HEK293 (cell line): ENCODE data around the gene TOP3B.

Source experiments
- CTCF ChIA-PET: fragments of 350-600 bp; formaldehyde crosslinking; extraction: SDS; loops from one replicate; lab custom pipeline; 2021; ENCODE audit warnings: antibody characterized with exemption; lab: Yijun Ruan, JAX
- POLR2A ChIA-PET: fragments of 300-600 bp; formaldehyde crosslinking; extraction: SDS; loops from one replicate; lab custom pipeline; 2020; ENCODE audit warnings: antibody characterized with exemption, inconsistent platforms; lab: Yijun Ruan, JAX
- H3K27ac ChIP-seq: fragments of 200-500 bp; sonication (Bioruptor generic); 2 replicates; pipeline ENCODE4 v1.5.1; 2014; ENCODE audit warnings: low read depth, low read length, control low read depth, inconsistent platforms; ENCODE audit errors: extremely low read depth
- H3K36me3 ChIP-seq, 2 experiments: fragments of 200-500 bp in 1 of 2; sonication (Bioruptor generic) in 1 of 2; 1 replicate in 1 of 2; 2 replicates in 1 of 2; pipeline ENCODE4 v1.5.1; 2014 to 2017; ENCODE audit warnings: inconsistent platforms in 2 of 2, low read length in 2 of 2; ENCODE audit not compliant: control insufficient read depth in 2 of 2, insufficient read depth in 1 of 2
- H3K4me1 ChIP-seq: fragments of 200-500 bp; sonication (Bioruptor generic); 2 replicates; pipeline ENCODE4 v1.5.1; 2014; ENCODE audit warnings: mild to moderate bottlenecking, low read length, inconsistent platforms; ENCODE audit not compliant: control insufficient read depth, insufficient read depth
- H3K4me3 ChIP-seq: 2 replicates; pipeline ENCODE4 v1.5.1; 2011; ENCODE audit warnings: low read depth, mild to moderate bottlenecking, control low read depth, low read length, moderate library complexity
- H3K9me3 ChIP-seq: fragments of 200-500 bp; sonication (Bioruptor generic); 2 replicates; pipeline ENCODE4 v1.5.1; 2014; ENCODE audit warnings: low read depth, low read length, inconsistent platforms; ENCODE audit not compliant: control insufficient read depth, insufficient read depth
- GLI4 ChIP-seq: fragments of 450-650 bp; formaldehyde crosslinking; IDR thresholded peaks from 2 replicates; pipeline ENCODE4 v1.5.1; 2016; ENCODE audit warnings: missing biosample characterization, missing genetic modification characterization
- HIC1 ChIP-seq: fragments of 450-650 bp; formaldehyde crosslinking; IDR thresholded peaks from 2 replicates; pipeline ENCODE4 v1.5.1; 2016; ENCODE audit warnings: missing biosample characterization, missing genetic modification characterization
- PBX3 ChIP-seq: sonication (generic); formaldehyde crosslinking; IDR thresholded peaks from 2 replicates; pipeline ENCODE4 v1.8.1; 2022; ENCODE audit warnings: mild to moderate bottlenecking, moderate library complexity, missing genetic modification reagents
- PRDM2 ChIP-seq: fragments of 450-650 bp; formaldehyde crosslinking; IDR thresholded peaks from 2 replicates; pipeline ENCODE4 v1.5.1; 2016; ENCODE audit warnings: missing biosample characterization, missing genetic modification characterization, borderline replicate concordance
- ZBTB11 ChIP-seq: fragments of 450-650 bp; formaldehyde crosslinking; conservative IDR thresholded peaks from 2 replicates; pipeline ENCODE4 v1.5.1; 2016; ENCODE audit warnings: low read depth, missing biosample characterization, missing genetic modification characterization
- ZEB2 ChIP-seq: fragments of 450-650 bp; formaldehyde crosslinking; IDR thresholded peaks from 2 replicates; pipeline ENCODE4 v1.5.1; 2016; ENCODE audit warnings: missing biosample characterization, missing genetic modification characterization
- ZNF133 ChIP-seq: fragments of 450-650 bp; formaldehyde crosslinking; IDR thresholded peaks from 2 replicates; pipeline ENCODE4 v1.5.1; 2016; ENCODE audit warnings: missing biosample characterization, missing genetic modification characterization
- ZNF274 ChIP-seq, 2 experiments: fragments of 200-500 bp in 1 of 2; fragments of 450-650 bp in 1 of 2; sonication (Bioruptor generic) in 1 of 2; formaldehyde crosslinking in 1 of 2; IDR thresholded peaks; 2 replicates each; pipeline versions ENCODE4 v1.5.1 to v1.6.1; 2014 to 2016; ENCODE audit warnings: borderline replicate concordance in 1 of 2, inconsistent platforms in 1 of 2, low read length in 1 of 2, missing biosample characterization in 1 of 2, missing genetic modification characterization in 1 of 2
- ZNF335 ChIP-seq: fragments of 450-650 bp; formaldehyde crosslinking; conservative IDR thresholded peaks from 2 replicates; pipeline ENCODE4 v1.5.1; 2016; ENCODE audit warnings: missing biosample characterization, missing genetic modification characterization
- ZNF600 ChIP-seq: fragments of 450-650 bp; formaldehyde crosslinking; IDR thresholded peaks from 2 replicates; pipeline ENCODE4 v1.5.1; 2016; ENCODE audit warnings: missing biosample characterization, missing genetic modification characterization

The TOP3B gene

GRCh38 chr22:22022255-22022840 is 39.8 kb upstream of the TOP3B start:
- POLR2A ChIA-PET, result interaction anchor here (0.6 kb wide), 1 partner anchor 80 kb away, joined by 9 read pairs; no protein-coding TSS in a partner anchor

More at GRCh38 chr22:22022255-22022840, 39.8 kb upstream of the TOP3B start:
- no peaks in the 10 kb centered on the region for H3K4me1 ChIP-seq
- TF ChIP-seq HIC1 (tag by site-specific recombination) (no peak), PBX3 (no peak), ZNF274 (IDR thresholded peaks at IDR 0.05; ENCODE audit: low read length) (no peak), ZNF274 (tag by site-specific recombination; IDR thresholded peaks at IDR 0.05; ENCODE audit: borderline replicate concordance) (no peak), ZBTB11 (no peak), GLI4 (tag by site-specific recombination) (no peak), ZNF133 (no peak), ZNF335 (tag by site-specific recombination) (no peak), PRDM2 (tag by site-specific recombination) (no peak), ZNF600 (tag by site-specific recombination) (no peak), ZEB2 (tag by site-specific recombination) (no peak)
- no peak overlapping the region for H3K4me3 ChIP-seq
- no peaks in the 10 kb centered on the region for H3K9me3 ChIP-seq
- H3K36me3 ChIP-seq, result no peaks in the 10 kb centered on the region
- CTCF ChIA-PET, result interaction anchor here (0.6 to 1.1 kb wide), 2 partner anchors 15 to 1184 kb away, joined by 3 read pairs; no protein-coding TSS in a partner anchor
- H3K27ac ChIP-seq, result no peak overlapping the region
